ENCODE data around the gene RBM24.

RBM24 gene

DNA sequence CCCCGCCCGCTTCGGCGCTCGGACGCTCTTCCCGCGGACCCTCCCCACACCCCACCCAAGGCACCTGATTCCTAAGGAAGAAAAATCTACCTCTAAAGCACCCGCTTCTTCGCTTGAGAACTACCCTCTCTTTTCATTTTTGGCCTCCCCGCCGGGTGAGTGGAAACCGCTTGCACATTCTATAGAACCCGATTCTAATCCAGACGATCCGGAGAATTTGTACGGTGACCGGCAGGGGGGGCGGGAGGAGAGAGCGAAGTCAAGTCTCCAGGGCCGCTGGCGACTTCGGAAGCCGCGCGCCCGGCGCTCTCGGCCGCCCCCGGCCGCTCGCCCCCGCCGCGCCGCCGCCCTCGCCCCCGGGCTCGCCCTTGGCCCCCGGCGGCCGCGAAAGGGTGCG lies at the start of gene RBM24:
Gene RBM24 (plus strand): TSS at position 262 of the 397 bp plus-strand sequence. CDS start 221 bp downstream, outside the sequence.
- peak; percentile 2 for DNase-seq

DNA sequence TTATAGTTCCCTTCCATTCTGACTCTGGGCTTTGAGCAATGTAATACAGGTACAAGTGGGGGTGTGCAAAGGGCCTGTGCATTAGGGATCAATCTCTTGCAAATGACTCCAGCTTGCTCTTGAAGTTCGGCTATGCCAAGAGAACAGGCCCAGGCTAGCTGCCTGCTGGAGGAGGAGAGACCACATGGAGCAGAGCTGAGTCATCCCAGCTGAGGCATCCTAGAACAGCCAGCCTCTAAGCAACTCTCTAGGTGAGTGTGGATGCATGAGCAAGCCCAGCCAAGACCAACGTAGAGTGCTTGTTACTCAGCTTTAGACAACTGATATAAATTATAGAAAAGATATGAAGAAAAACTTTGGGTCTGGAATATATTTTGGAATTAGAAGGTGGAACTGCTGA lies 47.6 kb upstream of the RBM24 start:
- DNase-seq, result no peak

DNA sequence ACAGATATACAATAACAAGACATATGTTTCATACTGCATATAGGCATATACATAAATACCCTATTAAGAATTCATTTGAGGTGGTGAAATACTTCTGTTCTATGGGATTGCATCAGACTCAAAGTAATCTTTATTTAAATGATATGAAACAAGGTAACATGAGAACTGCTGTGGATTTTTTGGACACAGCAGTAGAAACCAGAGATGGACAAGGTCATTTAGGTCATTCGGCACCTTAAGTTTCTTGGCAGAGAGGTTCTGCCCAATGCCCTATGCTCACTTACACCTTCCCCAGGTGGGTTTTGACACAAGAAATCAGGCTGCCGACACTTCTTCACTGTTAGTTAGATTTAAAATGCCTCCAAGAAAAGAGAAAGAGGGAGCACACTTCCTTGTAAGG lies 43.9 kb upstream of the RBM24 start:
- no peak for DNase-seq

DNA sequence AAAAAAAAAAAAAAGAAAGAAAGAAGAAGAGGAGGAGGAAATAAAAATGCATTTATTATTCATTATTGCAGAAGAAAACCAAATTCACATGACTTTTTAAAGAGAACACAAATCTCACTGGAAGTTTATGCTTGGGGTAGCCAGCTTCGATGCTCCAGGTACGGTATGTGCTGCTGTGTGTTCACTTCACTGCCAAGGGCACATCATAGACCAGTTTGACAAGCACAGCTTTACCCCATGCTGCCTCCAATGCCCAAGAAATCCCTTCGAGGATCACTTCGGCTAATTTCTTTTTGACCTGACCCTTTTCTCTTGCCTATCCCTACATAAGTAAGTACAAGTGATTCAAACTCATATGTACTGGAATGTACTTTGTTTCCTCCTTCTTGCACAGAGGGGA lies 41.9 kb upstream of the RBM24 start:
- DNase-seq, result no peak

DNA sequence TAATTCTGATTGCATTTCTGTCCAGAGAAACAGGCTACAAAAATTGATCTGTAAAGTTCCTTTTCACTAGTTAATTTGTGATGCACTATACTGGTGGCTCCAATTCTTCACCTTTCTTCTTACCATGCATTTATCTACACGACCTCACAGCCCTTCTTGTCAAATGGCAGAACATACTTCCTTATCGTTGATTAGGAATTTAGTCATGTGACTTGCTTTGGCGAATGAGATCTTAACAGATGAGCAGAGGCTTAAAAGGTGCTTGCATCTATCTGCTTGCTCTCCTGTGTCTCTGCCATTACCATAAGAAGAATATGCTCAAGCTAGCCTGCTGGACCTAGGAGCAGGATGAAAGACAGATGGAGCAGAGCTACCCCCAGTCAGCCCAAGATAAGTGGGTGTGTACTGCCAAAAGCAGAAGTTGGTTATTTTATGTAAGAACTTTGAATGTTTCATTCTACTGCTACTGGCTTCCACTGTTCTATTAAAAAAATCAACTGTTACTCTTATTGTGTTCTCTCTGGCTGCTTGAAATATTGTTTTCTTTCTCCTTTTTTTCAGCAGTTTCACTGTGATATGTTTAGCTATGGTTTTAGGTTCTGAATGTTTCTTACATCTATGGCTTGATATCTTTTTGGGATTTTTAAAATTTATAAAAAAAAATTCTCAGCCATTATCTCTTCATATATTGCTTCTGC lies 40.2 kb upstream of the RBM24 start:
- no peak for DNase-seq

DNA sequence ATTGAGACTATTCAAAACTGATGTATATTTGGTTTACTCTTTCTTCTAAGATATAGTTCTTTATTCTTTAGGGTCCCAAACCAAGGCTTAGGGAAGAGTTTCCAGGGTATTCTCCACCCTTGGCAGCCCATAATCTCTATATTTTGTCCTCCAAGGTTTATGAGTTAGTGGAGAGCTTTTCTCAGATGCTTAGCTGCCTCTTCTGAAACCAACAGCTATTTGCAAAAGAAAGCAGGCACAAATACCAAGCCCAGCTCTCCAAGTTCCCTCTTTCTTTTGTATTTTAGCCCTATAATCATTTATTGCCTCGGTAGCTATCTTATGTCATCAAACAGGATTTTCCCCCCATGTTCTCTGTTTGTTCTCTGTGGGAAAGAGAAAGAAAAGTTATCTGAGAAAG lies 39.1 kb upstream of the RBM24 start:
- no peak for DNase-seq

DNA sequence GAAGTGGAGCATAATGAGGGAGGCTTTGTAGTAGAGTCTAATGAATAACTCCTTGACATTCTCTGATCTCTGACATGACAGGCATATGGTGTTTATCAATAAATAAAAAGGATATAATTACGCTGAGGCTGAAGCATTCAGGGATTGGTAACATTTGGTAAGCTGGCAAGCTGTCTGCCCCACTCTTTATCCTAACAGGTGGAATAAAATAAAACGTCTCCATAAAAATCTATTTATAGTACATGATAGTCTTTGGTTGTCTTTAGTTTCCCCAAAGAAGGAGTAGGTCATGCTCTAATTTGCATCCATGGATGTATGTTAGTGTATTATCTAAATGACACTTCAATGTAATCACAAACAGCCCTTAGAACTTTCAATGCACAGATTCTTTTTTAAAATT lies 30.9 kb upstream of the RBM24 start:
- DNase-seq, result no peak

DNA sequence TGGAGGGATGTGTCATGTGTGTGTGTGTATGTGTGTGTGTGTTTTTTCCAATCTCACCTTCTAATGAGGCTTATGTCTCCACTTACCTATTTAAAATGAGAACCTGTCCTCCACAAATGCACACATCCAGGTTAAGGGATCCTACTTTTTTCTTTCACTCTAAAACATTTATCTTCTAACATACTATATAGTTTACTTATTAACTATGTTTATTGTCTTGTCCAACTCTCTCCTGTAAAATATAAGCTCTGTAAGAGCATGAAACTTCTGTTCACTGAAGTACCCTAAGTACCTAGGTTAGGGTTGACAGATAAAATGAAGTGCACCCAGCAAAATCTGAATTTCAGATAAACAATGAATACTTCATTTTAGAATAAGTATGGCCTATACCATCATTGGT lies 29.2 kb upstream of the RBM24 start:
- DNase-seq, result no peak

DNA sequence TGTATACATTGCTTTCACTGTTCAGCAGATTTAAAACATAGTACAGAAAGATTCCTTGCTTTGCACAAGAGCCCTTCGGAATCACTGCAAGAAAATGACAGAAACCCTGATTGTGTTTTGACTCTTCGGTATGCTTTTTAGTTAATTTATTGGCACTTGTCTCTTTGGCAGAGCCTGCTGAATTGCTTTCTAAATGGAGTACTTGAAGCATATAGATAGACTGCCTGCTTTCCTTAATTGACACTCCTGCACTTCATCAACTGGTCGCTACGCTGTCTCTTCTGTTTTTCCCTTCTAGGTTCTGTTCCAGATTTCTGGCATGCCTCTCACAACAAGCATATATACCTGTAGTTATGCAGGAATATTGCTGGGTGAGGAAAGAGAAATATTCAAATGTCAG lies 22.4 kb upstream of the RBM24 start:
- no peak for DNase-seq

DNA sequence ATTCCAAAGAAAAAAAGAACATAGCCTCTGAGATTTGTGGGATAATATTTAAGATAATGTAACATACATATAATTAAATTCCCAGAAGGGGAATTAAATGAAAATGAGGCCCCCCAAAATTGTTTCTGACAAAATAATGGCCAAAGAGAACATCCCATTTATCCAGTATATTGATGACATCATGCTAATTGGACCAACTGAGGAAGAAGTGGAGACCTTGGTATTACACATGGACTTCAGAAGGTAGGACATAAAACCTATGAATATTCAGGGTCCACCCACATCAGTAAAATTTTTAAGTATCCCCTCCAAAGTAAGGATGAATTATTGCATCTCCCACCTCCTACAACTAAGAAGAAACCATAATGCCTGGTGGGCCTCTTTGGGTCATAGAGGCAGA lies 15.6 kb upstream of the RBM24 start:
- no peak for DNase-seq

DNA sequence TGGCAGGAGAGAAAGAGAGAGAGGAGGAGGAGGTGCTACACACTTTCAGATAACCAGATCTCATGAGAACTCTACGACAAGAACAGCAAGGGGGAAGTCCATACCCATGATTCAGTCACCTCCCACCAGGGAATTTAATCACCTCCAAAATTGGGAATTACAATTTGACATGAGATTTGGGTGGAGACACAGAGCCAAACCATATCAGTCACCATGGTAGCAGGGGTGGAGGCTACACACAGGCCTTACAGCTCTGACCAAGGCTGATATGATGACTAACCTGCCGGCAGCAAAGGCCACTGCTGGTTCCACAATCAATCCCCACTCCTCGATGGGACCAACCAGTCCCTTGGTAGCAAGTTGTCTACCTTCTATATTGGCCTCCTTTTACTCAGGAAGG lies 13.6 kb upstream of the RBM24 start:
- DNase-seq, result no peak

DNA sequence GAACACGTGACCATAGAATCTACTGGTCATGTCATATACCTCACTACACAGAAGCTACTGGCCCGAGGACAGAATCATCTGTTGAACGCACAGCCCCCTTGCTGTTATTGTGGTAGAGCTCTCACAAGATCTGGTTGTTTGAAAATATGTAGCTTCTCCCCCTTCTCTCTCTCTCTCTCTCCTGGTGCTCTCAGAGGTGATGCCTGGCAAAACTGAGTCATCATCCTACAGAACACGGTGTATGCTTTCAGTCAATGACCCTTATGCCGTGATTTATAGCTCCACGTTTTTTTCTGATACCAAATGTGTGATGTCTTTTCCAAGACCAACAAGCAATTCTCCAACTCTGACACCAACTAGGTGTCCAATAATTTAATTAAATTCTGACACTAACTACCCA lies 13.0 kb upstream of the RBM24 start:
- no peak for DNase-seq

DNA sequence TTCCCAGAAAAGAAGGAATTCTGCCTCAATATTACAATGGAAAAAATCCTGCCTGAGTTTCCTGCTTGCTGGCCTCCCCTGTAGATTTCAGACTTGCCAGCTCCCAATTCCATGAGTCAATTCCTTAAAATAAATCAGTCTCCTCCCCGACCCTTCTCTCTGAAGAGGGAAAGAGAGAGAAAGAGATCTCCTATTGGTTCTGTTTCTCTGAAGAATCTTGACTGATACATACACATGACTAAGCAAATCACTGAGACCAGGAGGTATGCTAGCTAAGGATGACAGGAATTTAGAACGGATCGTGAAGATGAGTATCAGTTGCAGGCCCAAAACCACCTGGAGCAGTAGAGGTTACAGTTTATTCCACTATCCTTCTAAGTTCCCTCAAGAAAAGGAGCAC lies 11.3 kb upstream of the RBM24 start:
- DNase-seq, result no peak

DNA sequence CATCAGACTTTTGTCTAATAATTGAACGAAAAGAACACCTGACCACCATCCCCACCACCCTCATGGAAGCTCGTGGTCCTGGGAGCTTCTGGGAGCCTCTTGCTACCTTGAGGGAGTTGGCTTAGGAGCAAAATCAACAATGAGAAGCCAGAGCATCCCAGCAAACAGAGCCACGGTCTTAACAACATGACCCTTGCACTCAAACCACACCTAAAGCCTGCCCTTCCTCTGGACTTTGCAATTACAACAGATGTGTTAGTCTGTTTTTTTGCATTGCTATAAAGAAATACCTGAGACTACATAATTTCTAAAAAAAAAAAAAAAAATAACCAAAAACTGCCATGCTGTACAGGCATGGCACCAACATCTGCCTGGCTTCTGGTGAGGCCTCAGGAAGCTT lies 9.5 kb upstream of the RBM24 start:
- no peak for DNase-seq

DNA sequence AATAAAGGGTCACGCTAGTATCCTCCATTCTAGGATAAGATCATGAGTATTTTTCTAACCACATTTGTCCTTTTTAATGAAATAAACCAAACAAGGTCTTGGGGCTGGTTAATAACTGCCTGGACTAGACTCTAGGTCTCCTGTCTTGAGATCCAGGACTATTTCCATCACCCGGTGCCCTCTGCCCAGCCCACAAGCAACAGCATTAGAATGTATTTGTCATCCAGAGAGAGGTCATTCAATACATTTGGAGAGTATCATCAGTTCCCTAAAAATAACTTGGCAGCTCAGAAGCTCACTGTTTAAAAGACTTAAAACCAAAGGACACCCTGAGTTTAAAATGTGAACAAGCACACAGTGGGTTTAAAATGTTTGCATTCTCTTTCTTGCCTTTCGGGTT lies 4.4 kb upstream of the RBM24 start:
- DNase-seq, result no peak

DNA sequence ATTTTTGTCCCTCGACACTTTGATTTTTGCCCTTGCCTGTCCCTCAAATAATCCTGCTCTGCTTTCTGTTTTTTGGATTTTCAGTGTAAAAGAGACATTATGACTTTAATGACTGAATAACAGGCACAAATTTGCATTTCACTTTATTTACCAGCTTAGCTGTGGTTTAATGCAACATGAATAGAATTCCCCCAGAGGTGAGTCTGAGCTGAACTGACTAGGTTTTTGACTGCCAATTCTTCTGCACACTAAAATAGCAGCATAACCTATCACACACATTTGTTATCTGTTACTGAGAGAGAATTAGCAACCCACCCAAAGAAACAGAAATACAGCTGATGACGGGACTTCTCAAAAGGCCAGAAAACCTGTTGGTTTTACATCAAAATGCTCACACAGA lies 3.9 kb upstream of the RBM24 start:
- DNase-seq, result no peak

DNA sequence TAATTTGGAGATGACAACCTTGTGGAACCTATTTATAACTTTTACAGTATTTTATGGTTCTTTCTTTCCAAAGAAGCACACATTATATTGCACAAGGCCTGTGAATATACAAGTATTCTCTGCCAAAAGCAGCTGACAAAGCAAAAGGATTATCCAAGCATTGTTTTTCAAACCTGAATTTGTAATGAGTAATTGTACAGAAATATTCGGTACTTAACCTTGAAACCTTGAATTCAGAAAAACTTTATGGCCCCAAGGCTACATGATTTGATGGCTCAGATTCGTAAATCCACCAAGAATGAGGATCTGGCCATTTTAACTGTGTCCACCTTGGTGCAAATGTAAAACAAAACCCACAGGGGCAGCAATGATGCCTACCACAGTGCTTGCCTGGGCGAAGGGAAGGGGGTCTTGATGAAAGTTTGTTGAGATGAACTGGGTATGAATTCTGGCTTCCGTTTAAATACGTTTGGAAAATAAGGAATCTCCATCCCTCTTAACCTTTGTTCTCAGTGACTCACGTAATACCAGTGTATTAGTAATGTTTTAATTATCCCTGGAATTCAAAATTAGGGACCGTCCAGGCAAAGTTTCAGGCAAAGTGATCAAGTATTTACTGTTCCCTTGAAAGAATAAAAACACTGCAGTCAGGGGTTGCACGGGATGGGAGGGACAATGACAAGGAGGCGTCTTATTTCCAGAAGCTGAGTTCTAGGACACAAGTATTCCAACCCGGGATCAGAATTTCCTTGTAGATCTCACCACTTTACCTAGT lies 2.7 kb upstream of the RBM24 start:
- DNase-seq, result no peak

DNA sequence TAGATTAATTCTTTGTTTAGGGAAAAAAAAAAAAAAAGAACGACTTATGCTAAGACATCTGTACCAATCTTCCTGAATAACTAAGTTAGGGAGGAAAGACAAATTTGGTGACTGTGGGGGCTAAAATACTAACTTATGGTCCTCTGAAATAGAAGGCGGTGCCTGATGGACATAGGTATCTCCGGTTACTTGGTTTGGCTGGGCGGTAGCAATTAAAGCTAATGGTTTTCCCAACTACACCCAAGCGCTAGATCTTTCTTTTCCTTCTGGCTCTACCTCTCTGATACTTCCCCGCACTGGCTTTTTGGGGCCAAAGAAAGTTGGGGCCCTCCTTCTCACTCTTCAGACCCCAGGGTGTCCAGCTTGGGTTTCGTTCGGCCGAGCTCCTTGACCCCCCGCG lies 1.0 kb upstream of the RBM24 start:
- no peak for DNase-seq

DNA sequence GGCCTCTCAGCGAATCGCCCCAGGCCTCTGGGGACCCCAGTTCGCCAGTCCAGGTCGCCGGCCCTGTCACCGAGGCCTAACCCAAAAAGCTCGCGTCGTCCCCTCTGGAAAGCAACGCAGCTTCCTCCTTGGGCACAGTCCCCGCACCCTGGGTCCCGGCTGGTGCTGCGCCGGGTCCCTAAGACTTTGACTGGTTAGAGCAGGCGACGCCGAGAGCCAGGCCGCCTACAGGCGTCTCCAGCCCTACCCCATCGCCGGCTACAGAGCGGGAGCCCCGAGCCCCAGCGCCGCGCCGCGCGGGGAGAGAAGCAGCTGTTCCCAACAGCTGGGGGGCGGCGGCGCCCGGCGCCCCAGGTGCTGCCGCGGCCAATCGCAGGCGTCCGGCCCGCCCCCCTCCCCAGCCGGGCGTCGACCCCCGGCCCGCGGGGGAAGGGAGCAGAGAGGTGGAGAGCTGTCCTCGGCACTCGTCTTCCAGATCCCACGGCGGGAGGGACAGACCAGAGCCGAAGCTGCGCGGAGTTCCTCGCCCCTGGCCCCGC lies 540 bp upstream of the RBM24 start:
- DNase-seq, result no peak

DNA sequence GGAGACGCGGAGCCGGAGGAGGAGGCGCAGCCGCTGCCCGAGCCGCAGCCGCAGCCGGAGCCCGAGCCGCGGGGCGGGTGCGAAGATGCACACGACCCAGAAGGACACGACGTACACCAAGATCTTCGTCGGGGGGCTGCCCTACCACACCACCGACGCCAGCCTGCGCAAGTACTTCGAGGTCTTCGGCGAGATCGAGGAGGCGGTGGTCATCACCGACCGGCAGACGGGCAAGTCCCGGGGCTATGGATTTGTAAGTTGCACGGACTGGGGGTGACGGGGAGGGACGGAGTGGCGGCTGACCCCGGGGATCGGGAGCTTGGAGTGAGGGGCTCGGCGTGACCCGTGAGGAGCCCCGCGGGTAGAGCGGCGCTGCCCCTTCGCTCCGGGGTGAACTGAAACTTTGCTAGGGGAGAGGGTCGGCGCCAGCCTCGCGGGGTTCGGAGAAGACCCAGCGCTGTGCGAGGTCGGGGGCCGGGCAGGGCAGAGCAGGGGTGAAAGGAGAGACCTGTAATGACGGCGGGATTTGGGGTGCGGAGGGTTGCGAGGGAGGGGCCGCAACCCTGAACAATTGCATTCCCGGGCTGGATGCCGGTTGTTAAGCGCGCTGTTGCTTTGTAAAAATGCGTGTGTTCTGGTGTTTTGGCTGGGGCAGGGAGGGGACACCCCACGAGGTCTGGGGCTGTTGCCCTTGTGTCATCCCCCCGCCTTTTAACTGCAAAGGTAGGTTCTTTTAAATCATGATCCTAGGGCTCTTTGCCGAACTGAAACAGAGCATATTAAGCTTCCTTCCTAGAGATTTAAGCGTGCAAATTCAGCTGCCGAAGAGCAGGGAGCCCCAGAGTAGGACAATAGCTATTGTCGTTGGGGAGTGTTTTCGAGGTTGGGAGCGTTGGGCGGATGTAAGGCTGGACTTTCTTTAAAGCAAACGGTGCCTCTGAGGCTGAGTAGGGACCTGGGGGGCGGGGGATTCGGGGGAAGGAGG lies 628 bp downstream of the RBM24 start:
- no peak for DNase-seq

DNA sequence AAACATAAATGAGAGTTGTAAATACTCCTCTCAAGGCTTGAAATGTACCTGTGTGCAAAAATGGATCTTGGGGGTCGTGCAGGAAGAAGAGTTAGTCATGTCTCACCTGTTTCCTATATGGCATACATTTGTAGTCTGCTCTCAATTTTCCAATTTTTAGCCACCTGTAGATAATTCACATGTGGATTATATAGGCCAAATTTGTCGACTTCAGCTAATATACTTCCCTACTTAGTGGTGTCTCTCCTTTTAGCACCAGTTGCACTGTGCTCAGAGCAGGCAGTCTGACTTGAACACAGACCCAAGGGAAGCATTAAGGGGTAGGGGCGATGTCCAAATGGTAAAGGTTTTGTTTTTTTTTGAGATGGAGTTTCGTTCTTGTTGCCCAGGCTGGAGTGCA lies 1.9 kb downstream of the RBM24 start:
- DNase-seq, result no peak

DNA sequence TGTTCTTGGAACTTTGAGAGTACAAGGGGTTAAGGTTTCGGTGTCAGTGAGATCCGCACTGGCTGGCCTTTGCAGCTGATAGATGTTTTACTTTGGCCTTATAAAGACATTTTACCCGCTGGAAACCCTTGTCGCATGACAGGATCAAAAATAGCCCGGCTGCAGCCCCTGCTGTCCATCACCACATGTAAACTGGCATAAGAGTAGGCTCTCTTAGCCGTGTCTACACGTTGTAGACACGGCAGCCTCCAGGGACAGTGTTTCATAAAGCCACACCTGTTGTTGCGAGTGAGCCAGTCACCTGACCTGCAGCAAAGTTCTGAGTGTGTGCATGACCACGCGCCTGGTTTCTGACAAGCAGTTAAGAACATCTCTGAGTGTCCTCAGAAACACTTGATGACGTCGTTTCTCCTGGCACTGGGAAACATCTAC lies 8.5 kb downstream of the RBM24 start:
- no peak for DNase-seq

DNA sequence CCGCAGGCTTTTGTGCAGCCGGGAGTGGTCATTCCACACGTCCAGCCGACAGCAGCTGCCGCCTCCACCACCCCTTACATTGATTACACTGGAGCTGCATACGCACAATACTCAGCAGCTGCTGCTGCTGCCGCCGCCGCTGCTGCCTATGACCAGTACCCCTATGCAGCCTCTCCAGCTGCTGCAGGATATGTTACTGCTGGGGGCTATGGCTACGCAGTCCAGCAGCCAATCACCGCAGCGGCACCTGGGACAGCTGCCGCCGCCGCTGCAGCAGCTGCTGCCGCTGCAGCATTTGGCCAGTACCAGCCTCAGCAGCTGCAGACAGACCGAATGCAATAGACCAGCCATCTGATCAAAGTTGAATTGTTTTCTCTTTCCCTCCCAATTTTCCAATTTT lies 10.6 kb downstream of the RBM24 start:
- DNase-seq, result no peak
